Measurements from ENCODE around the gene SPAG7. TPM values are rescaled to one million over a fixed set of nuclear protein-coding genes. Genes with fewer than 3 reads are reported as not detected.

The SPAG7 gene
- total RNA-seq, 2 experiments from 2014 or later: 62.2 to 63.6 TPM

DNA sequence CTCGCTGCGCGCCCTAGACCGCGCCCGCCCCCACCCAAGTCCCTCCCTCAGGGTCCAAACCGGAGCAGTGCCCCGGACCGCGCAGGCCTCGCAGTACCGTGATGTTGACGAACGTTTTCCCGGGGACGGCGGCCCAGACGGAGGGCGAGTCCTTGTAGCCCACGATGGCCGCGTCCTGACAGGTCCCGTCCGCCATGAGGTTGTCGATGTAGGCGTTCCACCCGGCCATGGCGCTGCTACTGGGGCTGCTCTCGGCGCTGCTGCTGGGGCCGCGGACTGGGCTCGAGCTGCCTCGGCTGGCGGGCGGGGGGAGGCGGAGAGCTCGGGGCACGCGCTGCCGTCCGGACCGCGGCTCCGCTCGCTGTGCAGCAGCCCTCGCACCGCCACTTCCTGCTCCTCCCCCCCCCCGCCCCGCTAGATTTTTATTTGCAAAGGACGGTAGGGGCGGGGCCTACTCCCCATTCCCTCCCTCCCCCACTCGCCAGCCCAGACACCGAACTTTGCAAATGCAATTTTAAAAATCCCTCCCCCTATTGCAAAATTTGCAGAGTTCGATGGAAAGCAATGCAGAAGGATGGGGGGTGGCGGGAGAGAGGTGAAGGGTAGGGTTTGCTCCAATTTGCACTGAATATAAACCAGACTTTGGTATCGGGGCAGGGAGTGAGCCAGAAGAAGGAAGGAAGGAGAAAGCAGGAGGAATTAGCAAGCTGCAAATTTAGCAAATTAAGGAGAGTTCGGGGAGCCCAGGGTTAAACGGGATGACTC is 19.3 kb downstream of the SPAG7 start, which contains the start of gene PFN1:
Gene PFN1 (minus strand): TSS at position 365 of the 765 bp plus-strand sequence. CDS start 136 bp downstream, at position 229.
- Mint-ChIP-seq H3K27ac (peak within 1 kb of the TSS; percentile 99), H3K4me1 (peaks cover 42% of the 10 kb centered on the region), H3K4me3 (peak within 1 kb of the TSS; percentile 94), H3K27me3 (peaks cover 20% of the 10 kb centered on the region), H3K36me3 (peaks cover 43% of the 10 kb centered on the region), H3K9me3 (no peaks in the 10 kb centered on the region)
- peak; percentile 88 for DNase-seq

DNA sequence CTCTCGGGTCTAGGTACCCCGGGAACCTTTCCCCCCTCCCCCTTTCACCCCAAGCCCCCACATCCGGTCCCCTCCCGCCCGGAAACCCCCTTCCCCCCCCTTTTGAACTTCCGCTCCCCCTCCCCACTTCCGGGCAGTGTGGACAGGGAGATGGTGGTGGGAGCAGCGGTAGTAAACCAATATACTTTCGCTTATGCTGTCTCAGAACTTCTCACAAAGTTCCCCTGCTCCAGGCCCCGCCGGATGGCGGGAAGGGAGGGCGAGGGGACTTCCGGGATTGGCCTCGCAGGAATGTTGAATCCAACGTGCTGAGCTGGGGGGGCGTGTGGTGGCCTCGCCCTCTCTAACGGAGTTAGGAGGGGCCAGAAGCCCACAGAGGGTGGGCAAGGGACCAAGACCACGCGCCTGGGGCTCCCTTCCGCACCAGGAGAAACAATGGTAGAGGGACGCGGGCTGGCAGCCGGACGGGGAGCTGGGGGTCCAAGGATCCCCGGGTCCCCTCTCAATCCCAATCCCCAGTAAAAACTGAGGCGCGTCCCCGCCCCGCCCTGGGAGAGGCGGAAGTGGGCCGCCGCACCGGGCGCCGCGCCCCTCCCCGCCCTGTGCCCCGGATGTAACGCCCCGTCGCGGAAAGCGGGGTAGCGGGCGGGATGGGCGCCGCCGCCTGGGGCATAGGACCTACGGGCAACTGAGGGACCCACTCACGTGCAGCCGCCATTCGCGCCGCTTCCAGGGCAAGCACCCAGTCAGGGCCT is 20.0 kb downstream of the SPAG7 start:
- Mint-ChIP-seq H3K27ac (peak overlapping the region; percentile 99), H3K4me1 (peaks cover 50% of the 10 kb centered on the region), H3K9me3 (no peaks in the 10 kb centered on the region), H3K4me3 (peak overlapping the region; percentile 94), H3K36me3 (peaks cover 49% of the 10 kb centered on the region), H3K27me3 (peaks cover 20% of the 10 kb centered on the region)
- peak; percentile 77 for DNase-seq

DNA sequence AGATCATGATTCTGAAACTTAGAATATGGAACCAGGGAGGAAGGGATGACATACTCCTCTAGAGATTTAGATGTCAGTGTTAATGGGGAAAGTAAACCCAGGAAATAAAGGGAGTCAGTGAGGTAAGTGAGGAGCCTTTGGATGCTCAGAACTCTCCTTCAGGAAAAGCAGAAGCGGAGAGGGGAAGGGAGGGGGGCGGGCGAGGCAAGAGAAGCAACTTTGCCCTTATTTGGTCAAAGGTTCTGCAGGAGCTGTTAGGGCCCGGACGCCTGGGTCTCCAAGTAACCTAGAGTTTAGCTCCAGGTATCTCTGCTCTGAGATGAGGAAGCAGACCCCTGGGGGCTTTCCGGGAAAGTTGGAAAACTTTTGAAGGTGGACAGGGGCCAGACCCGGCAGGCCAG is 20.6 kb downstream of the SPAG7 start:
- peak overlapping the region; percentile 99 for H3K27ac Mint-ChIP-seq
- DNase-seq: no peak

DNA sequence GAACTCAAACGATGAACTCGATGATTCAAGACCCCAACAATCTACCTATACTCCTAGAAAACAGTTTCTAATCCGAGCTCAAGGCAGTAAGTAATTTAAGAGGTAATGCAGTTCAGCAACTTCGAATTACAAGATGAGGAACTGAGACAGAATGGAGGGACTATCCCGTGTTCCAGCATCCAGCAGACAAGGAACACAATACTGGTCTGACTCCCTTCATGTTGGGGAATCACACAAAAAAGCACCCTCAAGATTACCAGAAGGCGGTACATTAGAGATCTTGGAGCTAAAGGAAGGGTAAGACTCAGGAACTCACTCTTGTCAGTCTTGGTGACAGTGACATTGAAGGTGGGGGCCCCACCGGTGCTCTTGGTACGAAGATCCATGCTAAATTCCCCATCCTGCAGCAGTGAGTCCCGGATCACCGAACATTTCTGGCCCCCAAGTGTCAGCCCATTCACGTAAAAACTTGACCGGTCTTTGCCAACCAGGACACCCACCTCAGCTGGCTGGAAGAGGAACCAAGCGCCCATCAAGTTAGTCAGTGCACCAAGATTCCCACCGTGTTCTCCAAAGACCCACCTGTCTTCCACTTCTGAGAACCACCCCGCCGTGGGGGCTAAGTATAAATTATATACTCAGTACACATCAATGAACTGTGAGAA is 21.2 kb downstream of the SPAG7 start:
- Mint-ChIP-seq H3K4me1 (peaks cover 57% of the 10 kb centered on the region), H3K4me3 (peak overlapping the region; percentile 94), H3K27me3 (peaks cover 20% of the 10 kb centered on the region)

More for the DNA sequence above, 20.6 kb downstream of the SPAG7 start:
- peaks cover 20% of the 10 kb centered on the region for H3K27me3 Mint-ChIP-seq
- peaks cover 55% of the 10 kb centered on the region for H3K36me3 Mint-ChIP-seq
- peaks cover 56% of the 10 kb centered on the region for H3K4me1 Mint-ChIP-seq
- peak overlapping the region; percentile 94 for H3K4me3 Mint-ChIP-seq
- no peaks in the 10 kb centered on the region for H3K9me3 Mint-ChIP-seq

DNA sequence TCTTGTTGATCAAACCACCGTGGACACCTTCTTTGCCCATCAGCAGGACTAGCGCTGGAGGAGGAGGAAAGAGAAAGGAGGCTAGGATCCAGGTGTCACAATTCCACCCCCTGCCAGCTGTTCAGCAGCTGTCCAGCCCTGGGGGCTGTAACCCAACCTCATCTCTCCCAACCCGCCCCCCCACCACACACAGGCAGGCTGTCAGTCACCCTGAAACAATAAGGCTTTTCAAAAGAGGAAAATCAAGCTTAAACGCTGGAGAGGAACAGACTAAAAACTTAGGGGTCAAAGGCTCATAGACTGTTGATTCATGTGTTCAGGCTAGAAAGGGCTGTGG is 21.7 kb downstream of the SPAG7 start:
- H3K27ac Mint-ChIP-seq: peak overlapping the region; percentile 99
- peak overlapping the region; percentile 94 for H3K4me3 Mint-ChIP-seq
- peaks cover 66% of the 10 kb centered on the region for H3K36me3 Mint-ChIP-seq
- peaks cover 52% of the 10 kb centered on the region for H3K4me1 Mint-ChIP-seq
- no peaks in the 10 kb centered on the region for H3K9me3 Mint-ChIP-seq
- no peak for DNase-seq
- H3K27me3 Mint-ChIP-seq: peaks cover 20% of the 10 kb centered on the region

More for the DNA sequence above, 21.2 kb downstream of the SPAG7 start:
- Mint-ChIP-seq H3K27ac (peak overlapping the region; percentile 99), H3K9me3 (no peaks in the 10 kb centered on the region), H3K36me3 (peaks cover 61% of the 10 kb centered on the region)
- no peak for DNase-seq

DNA sequence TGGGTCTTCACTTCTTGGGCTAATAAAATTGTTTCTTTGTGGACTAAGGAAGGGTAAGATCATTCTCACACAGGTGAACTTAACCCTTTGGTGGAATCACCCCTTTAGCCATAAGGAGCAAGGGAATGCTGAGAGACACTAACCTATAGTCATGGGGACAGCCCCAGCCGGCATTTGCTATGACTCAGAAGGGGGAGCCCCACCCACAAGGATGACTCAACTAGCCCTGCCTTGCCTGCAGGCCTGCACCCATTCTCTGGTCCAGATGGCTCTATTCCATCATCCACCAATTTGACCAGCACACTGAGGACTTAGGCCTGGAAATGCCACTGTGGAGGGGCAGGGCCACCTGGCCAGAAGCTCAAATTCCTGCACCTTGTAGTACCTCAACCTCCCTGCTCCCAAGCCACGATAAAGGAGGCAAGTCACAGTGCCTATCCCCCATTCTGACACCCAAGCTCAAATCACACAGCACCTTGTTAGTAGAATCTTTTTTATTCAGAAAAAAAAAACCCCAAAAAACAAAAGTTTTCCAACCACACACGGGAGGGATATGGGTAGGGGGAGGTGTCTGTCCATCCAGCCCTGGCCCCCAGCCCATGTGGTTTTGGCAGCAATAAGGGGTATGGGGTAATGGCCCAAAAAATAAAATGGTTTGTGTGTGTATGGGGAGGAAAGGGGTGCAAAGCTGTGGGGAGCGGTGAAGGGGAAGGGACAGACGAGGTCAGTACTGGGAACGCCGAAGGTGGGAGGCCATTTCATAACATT is 22.3 kb downstream of the SPAG7 start:
- Mint-ChIP-seq H3K9me3 (no peaks in the 10 kb centered on the region), H3K4me1 (peaks cover 47% of the 10 kb centered on the region), H3K27me3 (peaks cover 20% of the 10 kb centered on the region), H3K27ac (peak overlapping the region; percentile 99), H3K4me3 (peak overlapping the region; percentile 94), H3K36me3 (peaks cover 72% of the 10 kb centered on the region)
- DNase-seq: peak; percentile 87

DNA sequence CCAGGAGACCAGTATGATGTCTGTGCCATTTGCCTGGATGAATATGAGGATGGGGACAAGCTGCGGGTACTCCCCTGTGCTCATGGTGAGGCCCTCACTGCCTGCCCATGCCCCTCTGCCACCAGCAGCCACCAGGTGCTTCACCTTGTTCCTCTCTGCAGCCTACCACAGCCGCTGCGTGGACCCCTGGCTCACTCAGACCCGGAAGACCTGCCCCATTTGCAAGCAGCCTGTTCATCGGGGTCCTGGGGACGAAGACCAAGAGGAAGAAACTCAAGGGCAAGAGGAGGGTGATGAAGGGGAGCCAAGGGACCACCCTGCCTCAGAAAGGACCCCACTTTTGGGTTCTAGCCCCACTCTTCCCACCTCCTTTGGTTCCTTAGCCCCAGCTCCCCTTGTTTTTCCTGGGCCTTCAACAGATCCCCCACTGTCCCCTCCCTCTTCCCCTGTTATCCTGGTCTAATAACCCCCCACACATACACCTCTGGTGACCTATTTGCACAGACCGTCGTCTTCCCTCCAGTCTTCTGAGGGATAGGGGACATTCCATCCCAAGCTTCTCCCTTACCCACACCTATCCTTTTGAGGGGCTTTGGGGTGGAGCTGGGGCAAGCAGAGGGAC is 23.0 kb downstream of the SPAG7 start:
- DNase-seq: peak; percentile 53
- Mint-ChIP-seq H3K27ac (peak overlapping the region; percentile 99), H3K4me1 (peaks cover 47% of the 10 kb centered on the region), H3K4me3 (peak overlapping the region; percentile 94), H3K27me3 (peaks cover 20% of the 10 kb centered on the region), H3K9me3 (no peaks in the 10 kb centered on the region), H3K36me3 (peaks cover 77% of the 10 kb centered on the region)

DNA sequence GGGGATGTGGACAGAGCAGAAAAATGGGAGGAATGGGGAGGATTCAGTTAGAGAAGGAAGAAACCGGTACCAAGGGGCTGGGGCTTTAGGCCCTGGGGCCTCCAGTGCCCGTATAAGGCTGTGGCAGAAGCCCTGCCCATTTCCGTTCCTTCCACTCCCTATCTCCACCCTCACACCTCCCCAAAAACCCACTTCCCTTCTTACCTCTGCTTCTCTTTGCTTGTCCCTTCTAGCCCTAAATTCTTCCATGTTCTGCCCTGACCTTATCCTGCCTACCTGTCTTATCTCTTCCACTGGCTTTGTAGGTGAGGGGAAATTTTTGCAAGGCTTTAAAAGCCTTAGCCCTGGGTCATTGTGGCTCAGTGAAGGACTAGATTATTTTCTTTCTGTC is 23.5 kb downstream of the SPAG7 start:
- Mint-ChIP-seq H3K9me3 (no peaks in the 10 kb centered on the region), H3K27me3 (peaks cover 20% of the 10 kb centered on the region), H3K36me3 (peaks cover 77% of the 10 kb centered on the region), H3K4me3 (peak overlapping the region; percentile 94), H3K4me1 (peaks cover 47% of the 10 kb centered on the region), H3K27ac (peak overlapping the region; percentile 99)
- peak; percentile 54 for DNase-seq

DNA sequence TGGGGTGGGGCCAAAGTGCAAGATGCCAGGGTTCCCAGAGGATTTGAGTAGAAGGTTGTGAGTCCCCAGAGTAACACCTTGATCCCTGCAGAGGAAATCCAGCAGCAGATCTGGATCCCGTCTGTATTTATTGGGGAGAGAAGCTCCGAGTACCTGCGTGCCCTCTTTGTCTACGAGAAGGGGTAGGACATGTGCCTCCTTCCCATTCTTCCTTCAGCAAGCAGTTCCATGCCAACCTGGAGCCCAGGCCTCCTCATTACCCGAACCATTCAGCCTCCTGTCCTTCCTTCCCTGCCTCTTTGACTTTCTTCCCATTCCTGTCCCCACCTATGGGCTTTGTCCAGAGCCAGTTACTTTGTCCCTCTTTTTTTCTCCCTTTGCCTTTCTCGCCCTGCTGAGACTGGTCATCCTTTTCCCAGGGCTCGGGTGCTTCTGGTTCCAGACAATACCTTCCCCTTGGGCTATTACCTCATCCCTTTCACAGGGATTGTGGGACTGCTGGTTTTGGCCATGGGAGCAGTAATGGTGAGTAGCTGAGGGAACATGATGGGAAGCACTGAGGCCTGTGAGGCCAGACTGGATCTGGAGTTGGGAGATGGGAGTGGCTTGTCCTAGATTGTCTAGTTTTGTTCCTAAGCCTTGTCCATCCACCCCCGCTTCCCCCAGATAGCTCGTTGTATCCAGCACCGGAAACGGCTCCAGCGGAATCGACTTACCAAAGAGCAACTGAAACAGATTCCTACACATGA is 24.7 kb downstream of the SPAG7 start:
- no peaks in the 10 kb centered on the region for H3K9me3 Mint-ChIP-seq
- H3K27me3 Mint-ChIP-seq: peaks cover 20% of the 10 kb centered on the region
- peaks cover 85% of the 10 kb centered on the region for H3K36me3 Mint-ChIP-seq
- peak overlapping the region; percentile 94 for H3K4me3 Mint-ChIP-seq
- peak overlapping the region; percentile 99 for H3K27ac Mint-ChIP-seq
- DNase-seq: no peak
- H3K4me1 Mint-ChIP-seq: peaks cover 56% of the 10 kb centered on the region

DNA sequence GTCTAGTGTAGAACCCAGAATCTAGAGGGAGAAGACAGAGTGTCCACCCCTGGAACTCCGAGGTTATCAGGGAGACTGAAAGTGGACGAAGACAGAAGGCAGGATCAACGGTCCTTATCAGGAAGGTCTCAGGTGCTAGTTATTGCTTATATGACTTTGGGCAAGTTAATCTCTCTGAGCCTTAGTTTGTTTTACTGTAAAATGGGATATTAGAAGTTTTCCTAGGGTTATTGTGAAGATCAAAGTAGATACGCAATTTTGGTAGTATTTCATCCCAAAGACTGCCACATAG is 26.4 kb downstream of the SPAG7 start:
- Mint-ChIP-seq H3K27me3 (peaks cover 17% of the 10 kb centered on the region), H3K27ac (peak overlapping the region; percentile 99), H3K4me1 (peaks cover 56% of the 10 kb centered on the region), H3K4me3 (peak overlapping the region; percentile 97), H3K9me3 (no peaks in the 10 kb centered on the region), H3K36me3 (peaks cover 72% of the 10 kb centered on the region)
- DNase-seq: no peak

DNA sequence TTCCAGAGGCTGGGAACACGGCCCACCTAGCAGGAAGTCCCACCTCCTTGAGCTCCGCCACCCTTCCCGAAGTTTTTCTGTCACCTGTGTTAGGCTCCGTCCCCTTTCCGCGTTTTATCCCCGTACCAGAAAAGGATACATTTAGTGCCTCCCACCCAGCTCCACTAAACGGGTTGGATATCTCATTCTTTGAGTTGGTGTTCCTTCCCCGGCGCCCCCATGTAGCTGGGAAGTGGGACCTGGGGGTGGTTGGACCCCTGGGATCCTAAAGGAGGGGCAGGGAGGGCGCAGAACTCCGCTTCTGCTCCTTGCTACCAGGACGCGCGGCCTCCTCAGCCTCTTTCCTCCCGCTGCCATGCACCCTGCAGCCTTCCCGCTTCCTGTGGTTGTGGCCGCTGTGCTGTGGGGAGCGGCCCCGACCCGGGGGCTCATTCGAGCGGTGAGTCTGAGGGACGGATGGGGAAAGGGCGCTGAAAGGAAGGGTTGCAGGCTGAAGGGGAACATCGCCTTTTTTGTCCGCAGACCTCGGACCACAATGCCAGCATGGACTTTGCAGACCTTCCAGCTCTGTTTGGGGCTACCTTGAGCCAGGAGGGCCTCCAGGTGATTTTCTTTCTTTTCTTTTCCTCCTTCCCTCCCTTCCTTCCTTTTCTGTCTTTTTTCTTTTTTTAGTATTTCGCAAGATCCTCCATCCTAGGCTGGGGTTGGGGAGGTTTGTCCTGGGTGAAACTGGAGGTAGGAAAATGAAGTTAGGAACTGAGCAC is 26.9 kb downstream of the SPAG7 start:
- H3K4me3 Mint-ChIP-seq: peak overlapping the region; percentile 97
- H3K36me3 Mint-ChIP-seq: peaks cover 67% of the 10 kb centered on the region
- peaks cover 16% of the 10 kb centered on the region for H3K27me3 Mint-ChIP-seq
- DNase-seq: peak; percentile 61
- peak overlapping the region; percentile 99 for H3K27ac Mint-ChIP-seq
- H3K9me3 Mint-ChIP-seq: no peaks in the 10 kb centered on the region
- peaks cover 57% of the 10 kb centered on the region for H3K4me1 Mint-ChIP-seq

DNA sequence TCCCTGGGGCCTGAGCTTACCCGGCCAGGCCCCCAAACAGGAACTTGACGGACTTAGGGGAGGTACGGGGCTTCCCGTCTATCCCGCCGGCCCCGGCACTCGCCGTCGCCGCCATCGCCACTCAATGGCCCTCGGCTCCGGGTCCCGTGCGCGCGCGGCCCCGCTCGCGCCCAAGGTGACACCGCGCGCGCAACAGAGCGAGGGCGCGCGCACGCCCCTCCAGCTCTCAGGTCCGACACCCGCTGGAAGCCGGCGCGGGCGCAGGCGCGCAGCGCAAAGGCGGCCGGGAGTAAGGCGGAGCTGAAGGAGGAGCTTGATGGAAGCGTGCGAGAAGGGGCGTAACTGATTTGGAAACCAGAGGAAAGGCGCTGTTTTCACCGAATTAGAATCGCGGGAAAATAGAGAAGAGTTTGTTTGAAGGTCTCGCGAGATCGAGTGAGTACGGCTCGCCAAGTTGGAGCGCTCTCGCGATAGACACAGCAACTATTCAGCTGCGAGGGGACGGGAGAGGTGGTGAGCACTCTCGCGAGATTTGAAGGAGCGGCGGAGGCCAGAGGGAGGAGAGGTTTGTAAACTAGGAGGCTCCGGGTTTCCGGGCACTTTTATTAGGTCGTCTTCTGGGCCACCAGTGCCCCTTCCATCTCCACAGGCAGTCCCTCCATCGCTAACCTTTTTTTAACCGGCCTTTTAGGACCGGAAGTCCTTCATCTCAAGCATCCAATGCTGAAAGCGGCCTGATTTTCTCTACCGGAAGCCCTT is 27.6 kb downstream of the SPAG7 start, which contains the start of the genes RNF167 and SLC25A11:
Gene RNF167 (plus strand): TSS at position 473 of the 759 bp plus-strand sequence. CDS start 642 bp downstream, outside the sequence.
Gene SLC25A11 (minus strand): TSS at position 251 of the 759 bp plus-strand sequence. CDS start 136 bp downstream, at position 115.
- H3K36me3 Mint-ChIP-seq: peaks cover 59% of the 10 kb centered on the region
- H3K27me3 Mint-ChIP-seq: peaks cover 9% of the 10 kb centered on the region
- peaks cover 50% of the 10 kb centered on the region for H3K4me1 Mint-ChIP-seq
- peak within 1 kb of the TSS; percentile 99 for H3K27ac Mint-ChIP-seq
- H3K9me3 Mint-ChIP-seq: no peaks in the 10 kb centered on the region
- DNase-seq: peak; percentile 98
- peak within 1 kb of the TSS; percentile 97 for H3K4me3 Mint-ChIP-seq
